H1 (cell line): ENCODE data around the gene LCE4A. TPM values are rescaled to one million over a fixed set of nuclear protein-coding genes. Genes with fewer than 3 reads are reported as not detected.

Experiments used
- EZH2 ChIP-seq: fragments of 200-600 bp; sonication (generic); IDR thresholded peaks from 2 replicates; pipeline ENCODE4 v1.7.1; 2012; ENCODE audit warnings: low read depth, mild to moderate bottlenecking, moderate library complexity, low read length, inconsistent platforms; ENCODE audit not compliant: severe bottlenecking
- POLR2A ChIP-seq, 2 experiments: IDR thresholded peaks; 1 replicate in 1 of 2; 2 replicates in 1 of 2; pipeline ENCODE4 v1.6.1; 2011; ENCODE audit warnings: low read depth in 2 of 2, low read length in 2 of 2, mild to moderate bottlenecking in 2 of 2; ENCODE audit errors: control extremely low read depth in 1 of 2
- SP4 ChIP-seq: IDR thresholded peaks from 2 replicates; pipeline ENCODE4 v1.6.1; 2012; ENCODE audit warnings: low read length, inconsistent platforms
- TEAD4 ChIP-seq: IDR thresholded peaks from 2 replicates; pipeline ENCODE4 v1.6.1; 2012; ENCODE audit warnings: low read depth, low read length, inconsistent platforms, mixed read lengths
- polyA plus RNA-seq, 7 experiments: library from polyadenylated mRNA; depleted of rRNA in 3 of 7; stranded (reverse) in 5 of 7; unstranded in 2 of 7; fragments of >200 nt in 5 of 7; fragments of 200-250 nt in 2 of 7; gene quantifications; 1 replicate in 5 of 7; 2 replicates in 1 of 7; 4 replicates in 1 of 7; pipeline versions ENCODE4 v1.2.1 to v1.2.3, GENCODE V29; 2011 to 2013; ENCODE audit warnings: missing spikeins in 2 of 7, mixed read lengths in 2 of 7
- total RNA-seq: library from RNA; stranded (reverse); fragmentation: NEBNext Ultra II Directional; extraction: Animal tissue kit (Norgen Biotek cat#: 25700); gene quantifications from 2 replicates; pipeline ENCODE4 v1.2.1, GENCODE V29; 2021
- TF ChIP-seq, protein P1 (sequence below): IDR thresholded peaks from 2 replicates; pipeline ENCODE4 v1.6.1; 2011; ENCODE audit warnings: low read depth, mild to moderate bottlenecking, low read length; ENCODE audit not compliant: insufficient read depth

LCE4A gene
- total and polyA plus RNA-seq, 2 of the 8 experiments (the other 6 are each of a cell fraction or from before 2014, with no cell fraction given), result not detected

DNA sequence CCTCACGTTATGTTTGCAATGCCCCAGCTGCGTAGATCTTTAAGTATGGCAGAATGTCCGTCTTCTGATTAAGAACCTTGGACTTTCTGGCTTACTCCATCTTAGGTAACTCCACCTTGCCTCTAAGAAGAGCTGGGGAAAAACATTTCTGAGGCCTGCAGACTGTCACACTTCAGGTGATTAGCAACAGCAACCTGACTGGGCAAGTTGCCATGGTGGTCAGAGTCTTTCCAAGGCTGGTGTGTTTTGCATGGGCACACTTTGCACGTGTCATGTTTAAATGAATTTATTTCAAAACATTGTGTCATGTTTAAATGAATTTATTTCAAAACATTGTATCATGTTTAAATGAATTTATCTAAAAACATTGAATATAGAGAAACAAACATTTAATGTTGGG, 50.7 kb downstream of the LCE4A start (continued):
- TF ChIP-seq POLR2A (IDR thresholded peaks at IDR 0.05; ENCODE audit: control extremely low read depth in 1 of 2, low read depth in 2 of 2, low read length in 2 of 2) (no peak), EZH2 (no peak), TEAD4 (no peak), SP4 (no peak)
- TF ChIP-seq, protein P1, sequence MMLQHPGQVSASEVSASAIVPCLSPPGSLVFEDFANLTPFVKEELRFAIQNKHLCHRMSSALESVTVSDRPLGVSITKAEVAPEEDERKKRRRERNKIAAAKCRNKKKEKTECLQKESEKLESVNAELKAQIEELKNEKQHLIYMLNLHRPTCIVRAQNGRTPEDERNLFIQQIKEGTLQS, result no peak

Other genes starting within 250 kb of the LCE4A start
- not detected in 2 replicates for gene LCE5A, start 197.4 kb upstream of the LCE4A start, total RNA-seq
- gene LCE5A, start 197.4 kb upstream of the LCE4A start, polyA plus RNA-seq (2011; rRNA removed), result not detected in 2 replicates
- gene CRCT1, start 193.7 kb upstream of the LCE4A start, total RNA-seq, result not detected in 2 replicates
- not detected in 2 replicates for gene CRCT1, start 193.7 kb upstream of the LCE4A start, polyA plus RNA-seq (2011; rRNA removed)
- not detected in 2 replicates for gene LCE3E, start 141.4 kb upstream of the LCE4A start, total RNA-seq
- not detected in 2 replicates for gene LCE3E, start 141.4 kb upstream of the LCE4A start, polyA plus RNA-seq (2011; rRNA removed)
- gene LCE3D, start 127.6 kb upstream of the LCE4A start, total RNA-seq, result not detected in 2 replicates
- not detected in 2 replicates for gene LCE3D, start 127.6 kb upstream of the LCE4A start, polyA plus RNA-seq (2011; rRNA removed)
- gene LCE3C, start 107.9 kb upstream of the LCE4A start, total RNA-seq, result not detected in 2 replicates
- not detected in 2 replicates for gene LCE3C, start 107.9 kb upstream of the LCE4A start, polyA plus RNA-seq (2011; rRNA removed)
- gene LCE3B, start 94.3 kb upstream of the LCE4A start, total RNA-seq, result not detected in 2 replicates
- not detected in 2 replicates for gene LCE3B, start 94.3 kb upstream of the LCE4A start, polyA plus RNA-seq (2011; rRNA removed)
- not detected in 2 replicates for gene LCE3A, start 85.1 kb upstream of the LCE4A start, total RNA-seq
- gene LCE3A, start 85.1 kb upstream of the LCE4A start, polyA plus RNA-seq (2011; rRNA removed), result not detected in 2 replicates
- not detected in 2 replicates for gene LCE2D, start 44.8 kb upstream of the LCE4A start, total RNA-seq
- not detected in 2 replicates for gene LCE2D, start 44.8 kb upstream of the LCE4A start, polyA plus RNA-seq (2011; rRNA removed)
- not detected in 2 replicates for gene LCE2C, start 32.9 kb upstream of the LCE4A start, total RNA-seq
- gene LCE2C, start 32.9 kb upstream of the LCE4A start, polyA plus RNA-seq (2011; rRNA removed), result not detected in 2 replicates
- gene LCE2B, start 22.0 kb upstream of the LCE4A start, total RNA-seq, result not detected in 2 replicates
- not detected in 2 replicates for gene LCE2B, start 22.0 kb upstream of the LCE4A start, polyA plus RNA-seq (2011; rRNA removed)
- not detected in 2 replicates for gene LCE2A, start 9.8 kb upstream of the LCE4A start, total RNA-seq
- gene LCE2A, start 9.8 kb upstream of the LCE4A start, polyA plus RNA-seq (2011; rRNA removed), result not detected in 2 replicates
- gene KPRP, start 49.9 kb downstream of the LCE4A start, total RNA-seq, result not detected in 2 replicates
- not detected in 2 replicates for gene KPRP, start 49.9 kb downstream of the LCE4A start, polyA plus RNA-seq (2011; rRNA removed)
- gene LCE1F, start 67.0 kb downstream of the LCE4A start, total RNA-seq, result not detected in 2 replicates
- not detected in 2 replicates for gene LCE1F, start 67.0 kb downstream of the LCE4A start, polyA plus RNA-seq (2011; rRNA removed)
- not detected in 2 replicates for gene LCE1E, start 78.1 kb downstream of the LCE4A start, total RNA-seq
- not detected in 2 replicates for gene LCE1E, start 78.1 kb downstream of the LCE4A start, polyA plus RNA-seq (2011; rRNA removed)
- gene LCE1D, start 88.6 kb downstream of the LCE4A start, total RNA-seq, result not detected in 2 replicates
- gene LCE1D, start 88.6 kb downstream of the LCE4A start, polyA plus RNA-seq (2011; rRNA removed), result not detected in 2 replicates
- gene LCE1C, start 98.5 kb downstream of the LCE4A start, total RNA-seq, result not detected in 2 replicates
- not detected in 2 replicates for gene LCE1C, start 98.5 kb downstream of the LCE4A start, polyA plus RNA-seq (2011; rRNA removed)
- not detected in 2 replicates for gene LCE1B, start 103.8 kb downstream of the LCE4A start, total RNA-seq
- gene LCE1B, start 103.8 kb downstream of the LCE4A start, polyA plus RNA-seq (2011; rRNA removed), result not detected in 2 replicates
- not detected in 2 replicates for gene LCE1A, start 119.3 kb downstream of the LCE4A start, total RNA-seq
- not detected in 2 replicates for gene LCE1A, start 119.3 kb downstream of the LCE4A start, polyA plus RNA-seq (2011; rRNA removed)
- gene LCE6A, start 134.7 kb downstream of the LCE4A start, total RNA-seq, result not detected in 2 replicates
- gene LCE6A, start 134.7 kb downstream of the LCE4A start, polyA plus RNA-seq (2011; rRNA removed), result not detected in 2 replicates
- gene LCE7A, start 151.8 kb downstream of the LCE4A start, total RNA-seq, result not detected in 2 replicates
- not detected in 2 replicates for gene LCE7A, start 151.8 kb downstream of the LCE4A start, polyA plus RNA-seq (2011; rRNA removed)
- not detected in 2 replicates for gene SMCP, start 170.2 kb downstream of the LCE4A start, total RNA-seq
- gene SMCP, start 170.2 kb downstream of the LCE4A start, polyA plus RNA-seq (2011; rRNA removed), result not detected in 2 replicates
- gene IVL, start 200.4 kb downstream of the LCE4A start, total RNA-seq, result not detected in 2 replicates
- gene IVL, start 200.4 kb downstream of the LCE4A start, polyA plus RNA-seq (2011; rRNA removed), result not detected in 2 replicates
- gene SPRR5, start 239.0 kb downstream of the LCE4A start, total RNA-seq, result not detected in 2 replicates
- not detected in 2 replicates for gene SPRR5, start 239.0 kb downstream of the LCE4A start, polyA plus RNA-seq (2011; rRNA removed)